ENCODE data around the gene CATSPERD.
"Not testable (repeated sequence)": the region's sequence is repeated elsewhere in the genome, so short reads cannot be mapped to it uniquely, and the experiment has no call there.

Gene CATSPERD

GRCh38 chr19:5686647-5687359 is 33.6 kb upstream of the CATSPERD start:
- DNase-seq = peak; percentile 97

- no peak for DNase-seq
These were observed 32.9 kb upstream of the CATSPERD start for GRCh38 chr19:5687360-5688198.

GRCh38 chr19:5688262-5688881 is 32.1 kb upstream of the CATSPERD start:
- DNase-seq = not testable (repeated sequence)

- peak; percentile 97 for DNase-seq
These were observed 30.1 kb upstream of the CATSPERD start, which contains the start of gene RPL36 for GRCh38 chr19:5690125-5690954. TSS of gene RPL36 (plus strand) at chr19:5690295. CDS start at chr19:5690508, 213 bp downstream.

- DNase-seq = peak; percentile 33
These were observed 29.2 kb upstream of the CATSPERD start for GRCh38 chr19:5690955-5691821.

GRCh38 chr19:5691822-5692722 is 28.4 kb upstream of the CATSPERD start:
- DNase-seq = peak; percentile 39

GRCh38 chr19:5692723-5693194 is 27.7 kb upstream of the CATSPERD start:
- DNase-seq = peak; percentile 26

- no peak for DNase-seq
These were observed 27.0 kb upstream of the CATSPERD start for GRCh38 chr19:5693195-5694166.

- no peak for DNase-seq
These were observed 26.1 kb upstream of the CATSPERD start for GRCh38 chr19:5694167-5694955.

- DNase-seq = no peak
These were observed 25.3 kb upstream of the CATSPERD start for GRCh38 chr19:5694956-5695648.

GRCh38 chr19:5695649-5696195 is 24.7 kb upstream of the CATSPERD start:
- DNase-seq = no peak

GRCh38 chr19:5696196-5697021 is 24.0 kb upstream of the CATSPERD start:
- no peak for DNase-seq

GRCh38 chr19:5697022-5697889 is 23.2 kb upstream of the CATSPERD start:
- no peak for DNase-seq

- no peak for DNase-seq
These were observed 22.4 kb upstream of the CATSPERD start for GRCh38 chr19:5697890-5698634.
